Hepatocyte (in vitro differentiated cells): ENCODE measurements around the gene CENPT. TPM values are rescaled to one million over a fixed set of nuclear protein-coding genes. Genes with fewer than 3 reads are reported as not detected.

Experiments used
- DNase-seq: peaks from one replicate; pipeline ENCODE4 v3.0.0-alpha.2; 2016; ENCODE audit warnings: low spot score
- H2AFZ ChIP-seq: fragments of 200-600 bp; sonication (generic); 2 replicates; pipeline ENCODE4 v1.6.0; 2016; ENCODE audit warnings: antibody characterized with exemption, mild to moderate bottlenecking
- H3K27ac ChIP-seq: fragments of 200-600 bp; sonication (generic); 2 replicates; pipeline ENCODE4 v1.5.1; 2016; ENCODE audit warnings: mild to moderate bottlenecking
- H3K27me3 ChIP-seq: fragments of 200-600 bp; sonication (generic); 2 replicates; pipeline ENCODE4 v1.6.1; 2016
- H3K36me3 ChIP-seq: fragments of 200-600 bp; sonication (generic); replicated peaks from 2 replicates; pipeline ENCODE4 v1.5.1; 2016; ENCODE audit warnings: low read depth; ENCODE audit not compliant: insufficient read depth
- H3K4me1 ChIP-seq: fragments of 200-600 bp; sonication (generic); 2 replicates; pipeline ENCODE4 v1.5.1; 2016; ENCODE audit warnings: mild to moderate bottlenecking, moderate library complexity; ENCODE audit not compliant: insufficient read depth
- H3K4me2 ChIP-seq: fragments of 200-600 bp; sonication (generic); 2 replicates; pipeline ENCODE4 v1.6.0; 2016
- H3K4me3 ChIP-seq: fragments of 200-600 bp; sonication (generic); 2 replicates; pipeline ENCODE4 v1.5.1; 2016; ENCODE audit warnings: mild to moderate bottlenecking
- H3K79me2 ChIP-seq: fragments of 200-600 bp; sonication (generic); 2 replicates; pipeline ENCODE4 v1.6.0; 2017; ENCODE audit warnings: mild to moderate bottlenecking
- H3K9me2 ChIP-seq: fragments of 200-600 bp; sonication (generic); replicated peaks from 2 replicates; pipeline ENCODE4 v1.6.0; 2017; ENCODE audit warnings: mild to moderate bottlenecking; ENCODE audit not compliant: insufficient read depth
- H3K9me3 ChIP-seq: fragments of 200-600 bp; sonication (generic); 2 replicates; pipeline ENCODE4 v1.5.1; 2016; ENCODE audit warnings: low read depth, mild to moderate bottlenecking
- H4K20me1 ChIP-seq: fragments of 200-600 bp; sonication (generic); 2 replicates; pipeline ENCODE4 v1.6.0; 2016; ENCODE audit warnings: mild to moderate bottlenecking; ENCODE audit not compliant: insufficient read depth, poor library complexity, severe bottlenecking
- CTCF ChIP-seq: fragments of 200-600 bp; sonication (generic); IDR thresholded peaks from 2 replicates; pipeline ENCODE4 v1.5.1; 2016; ENCODE audit warnings: antibody characterized with exemption, mild to moderate bottlenecking; ENCODE audit not compliant: poor library complexity
- EZH2 ChIP-seq: fragments of 200-600 bp; sonication (generic); IDR thresholded peaks from 2 replicates; pipeline ENCODE4 v1.6.1; 2016; ENCODE audit warnings: antibody characterized with exemption, mild to moderate bottlenecking, borderline replicate concordance
- EZH2phosphoT487 ChIP-seq: fragments of 200-600 bp; sonication (generic); IDR thresholded peaks from one replicate; pipeline ENCODE4 v1.6.1; 2018; ENCODE audit warnings: antibody characterized with exemption, mild to moderate bottlenecking, low read depth, moderate library complexity; ENCODE audit not compliant: unreplicated experiment, severe bottlenecking
- WGBS: methylation state at CpG from one replicate; pipeline ENCODE4 v1.1.6; 2016; ENCODE audit warnings: low lambda C conversion rate; ENCODE audit errors: missing lambda C conversion rate; 5-methylcytosine and 5-hydroxymethylcytosine counted together
- polyA plus RNA-seq: library from polyadenylated mRNA; unstranded; fragments of >200 nt; fragmentation: Nextera tagmentation; extraction: Ambion mirVana; gene quantifications from 2 replicates; pipeline ENCODE4 v1.2.1, GENCODE V29; 2016
- total RNA-seq: library from RNA; depleted of rRNA; stranded (reverse); fragments of >200 nt; gene quantifications from 2 replicates; pipeline ENCODE4 v1.2.3, GENCODE V29; 2014

The CENPT gene
- total and polyA plus RNA-seq, 2 experiments from 2014 or later: 38.1 to 84.0 TPM

GRCh38 chr16:67828651-67829050, 18.8 kb downstream of the CENPT start:
- Histone ChIP-seq H3K4me1 (peaks cover 8% of the 10 kb centered on the region), H3K4me2 (no peak overlapping the region), H4K20me1 (no peaks in the 10 kb centered on the region), H3K27me3 (no peaks in the 10 kb centered on the region), H3K9me2 (no peaks in the 10 kb centered on the region), H2AFZ (no peak overlapping the region), H3K79me2 (peaks cover 14% of the 10 kb centered on the region), H3K36me3 (no peaks in the 10 kb centered on the region), H3K4me3 (no peak overlapping the region), H3K9me3 (no peaks in the 10 kb centered on the region), H3K27ac (no peak overlapping the region)
- TF ChIP-seq CTCF (no peak), EZH2 (no peak), EZH2phosphoT487 (no peak)
- 100% methylated on average over 3 of the region's 4 CpGs for WGBS
- no peak for DNase-seq

GRCh38 chr16:67825906-67826305, 21.6 kb downstream of the CENPT start:
- H3K4me3 ChIP-seq: no peak overlapping the region
- TF ChIP-seq EZH2: no peak
- TF ChIP-seq CTCF: no peak
- no peak for TF ChIP-seq EZH2phosphoT487
- H3K27me3 ChIP-seq: no peaks in the 10 kb centered on the region
- H4K20me1 ChIP-seq: no peaks in the 10 kb centered on the region
- no peaks in the 10 kb centered on the region for H3K9me2 ChIP-seq
- H3K36me3 ChIP-seq: no peaks in the 10 kb centered on the region
- DNase-seq: no peak
- no peaks in the 10 kb centered on the region for H3K9me3 ChIP-seq
- H3K79me2 ChIP-seq: no peaks in the 10 kb centered on the region
- no peaks in the 10 kb centered on the region for H3K4me1 ChIP-seq
- no peak overlapping the region for H3K4me2 ChIP-seq
- 98% methylated on average over 14 of the region's 14 CpGs for WGBS
- H2AFZ ChIP-seq: no peak overlapping the region
- H3K27ac ChIP-seq: no peak overlapping the region

GRCh38 chr16:67825119-67825518, 22.4 kb downstream of the CENPT start:
- Histone ChIP-seq H4K20me1 (no peaks in the 10 kb centered on the region), H3K4me1 (no peaks in the 10 kb centered on the region), H2AFZ (no peak overlapping the region), H3K36me3 (no peaks in the 10 kb centered on the region), H3K27ac (no peak overlapping the region), H3K4me3 (no peak overlapping the region), H3K79me2 (no peaks in the 10 kb centered on the region), H3K9me2 (no peaks in the 10 kb centered on the region), H3K9me3 (no peaks in the 10 kb centered on the region), H3K27me3 (no peaks in the 10 kb centered on the region), H3K4me2 (no peak overlapping the region)
- no peak for TF ChIP-seq CTCF
- no peak for TF ChIP-seq EZH2phosphoT487
- TF ChIP-seq EZH2: no peak
- 85% methylated on average over 8 of the region's 8 CpGs for WGBS
- DNase-seq: no peak

- Histone ChIP-seq H3K4me3 (no peak overlapping the region), H2AFZ (no peak overlapping the region), H3K36me3 (no peaks in the 10 kb centered on the region), H3K27ac (no peak overlapping the region), H4K20me1 (no peaks in the 10 kb centered on the region), H3K9me3 (no peaks in the 10 kb centered on the region), H3K9me2 (no peaks in the 10 kb centered on the region), H3K4me1 (no peaks in the 10 kb centered on the region), H3K79me2 (no peaks in the 10 kb centered on the region), H3K4me2 (no peak overlapping the region), H3K27me3 (no peaks in the 10 kb centered on the region)
- 78% methylated on average over 2 of the region's 2 CpGs for whole genome bisulfite sequencing
- TF ChIP-seq CTCF (no peak), EZH2 (no peak), EZH2phosphoT487 (no peak)
- DNase-seq: no peak
These were observed 25.0 kb downstream of the CENPT start for GRCh38 chr16:67822511-67822910.
